NCI-H460 (cell line): ENCODE measurements around the gene TGM3. TPM values are rescaled to one million over a fixed set of nuclear protein-coding genes. Genes with fewer than 3 reads are reported as not detected.

Source experiments
- DNase-seq: peaks from one replicate; pipeline ENCODE4 v3.0.0-alpha.2; 2016; ENCODE audit warnings: low read depth; ENCODE audit errors: extremely low read depth
- total RNA-seq: library from RNA; depleted of rRNA; stranded (reverse); fragments of >200 nt; shearing (Covaris generic); gene quantifications from 2 replicates; pipeline ENCODE4 v1.2.3, GENCODE V29; 2014; rRNA removed

TGM3 gene
- total RNA-seq, 1 experiment from 2014 or later = 0.10 TPM

DNA sequence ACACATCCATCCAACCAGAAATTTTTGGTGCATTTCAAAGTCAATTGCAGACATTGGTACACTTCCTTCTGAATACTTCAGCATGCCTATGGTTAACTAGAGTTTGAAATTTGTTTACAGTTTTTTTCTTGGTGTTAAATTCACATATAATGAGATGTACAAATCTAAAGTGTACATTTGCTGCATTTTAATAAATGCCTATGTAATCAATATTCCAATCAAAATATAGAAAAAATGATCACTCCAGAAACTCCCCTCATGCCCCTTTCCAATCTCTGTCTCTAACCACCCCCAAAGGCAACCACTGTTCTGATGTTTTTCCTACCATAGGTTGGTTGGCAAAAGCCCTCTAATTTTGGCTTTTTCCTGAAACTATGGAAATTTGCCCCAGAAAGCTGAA lies 77.3 kb downstream of the TGM3 start:
- DNase-seq = no peak

DNA sequence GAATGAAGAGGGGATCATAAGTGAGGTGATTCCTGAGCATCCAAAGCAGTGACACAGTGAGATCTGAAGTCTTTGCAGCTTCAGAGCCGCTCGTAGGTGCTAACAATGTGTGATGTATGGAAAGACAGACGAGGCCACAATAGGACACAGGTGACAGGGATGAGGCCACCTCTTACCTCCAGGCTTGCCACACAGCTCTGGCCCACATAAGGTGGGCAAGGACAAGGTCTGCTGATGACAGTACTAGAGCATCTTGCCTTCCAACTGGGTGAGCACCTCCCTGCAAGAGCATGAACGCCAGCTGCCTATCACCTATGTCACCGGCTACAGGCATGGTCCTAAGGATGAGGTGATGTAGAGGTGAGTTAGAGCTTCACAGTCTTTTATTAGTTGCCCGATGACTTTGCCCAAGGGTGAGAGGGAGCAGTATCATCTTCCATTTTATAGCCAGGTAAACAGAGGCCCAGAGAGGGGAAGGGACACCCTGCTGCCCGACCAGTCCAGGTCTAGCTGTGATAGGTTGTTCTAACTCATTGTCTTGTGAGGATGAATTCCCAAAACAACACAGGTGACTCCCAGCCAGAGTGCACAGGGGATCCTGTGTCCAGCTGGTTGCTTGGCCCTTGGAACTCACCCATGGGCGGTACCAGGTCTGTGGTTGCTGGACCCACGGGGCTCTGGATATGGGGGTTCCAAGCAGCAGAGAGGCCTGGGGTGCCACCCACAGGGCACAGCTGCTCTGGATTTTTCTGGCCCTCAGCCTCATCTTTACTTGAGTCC lies 78.7 kb downstream of the TGM3 start:
- DNase-seq = no peak

DNA sequence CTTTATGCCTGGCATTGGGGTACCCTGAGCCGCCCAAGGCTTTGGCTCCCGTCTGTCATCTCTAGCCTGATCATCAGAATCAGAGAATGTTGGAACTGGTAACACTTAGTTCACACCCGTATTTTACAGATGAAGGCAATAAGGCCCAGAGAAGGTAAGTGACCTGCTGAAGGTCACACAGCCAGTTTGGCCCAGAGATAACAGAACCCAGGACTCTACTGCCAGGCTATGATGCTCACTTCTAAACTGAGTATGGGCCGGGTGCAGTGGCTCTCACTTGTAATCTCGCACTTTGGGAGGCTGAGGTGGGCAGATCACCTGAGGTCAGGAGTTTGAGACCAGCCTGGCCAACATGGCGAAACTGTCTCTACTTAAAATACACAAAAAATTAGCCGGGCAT lies 83.1 kb downstream of the TGM3 start:
- no peak for DNase-seq

GRCh38 chr20:2379511-2380229 lies 83.9 kb downstream of the TGM3 start:
- no peak for DNase-seq

GRCh38 chr20:2380601-2381000 lies 84.8 kb downstream of the TGM3 start, which contains the start of gene TGM6:
Gene TGM6, plus strand, starts transcription at chr20:2380901. Its CDS starts 68 bp downstream, at chr20:2380969.
- no peak for DNase-seq

DNA sequence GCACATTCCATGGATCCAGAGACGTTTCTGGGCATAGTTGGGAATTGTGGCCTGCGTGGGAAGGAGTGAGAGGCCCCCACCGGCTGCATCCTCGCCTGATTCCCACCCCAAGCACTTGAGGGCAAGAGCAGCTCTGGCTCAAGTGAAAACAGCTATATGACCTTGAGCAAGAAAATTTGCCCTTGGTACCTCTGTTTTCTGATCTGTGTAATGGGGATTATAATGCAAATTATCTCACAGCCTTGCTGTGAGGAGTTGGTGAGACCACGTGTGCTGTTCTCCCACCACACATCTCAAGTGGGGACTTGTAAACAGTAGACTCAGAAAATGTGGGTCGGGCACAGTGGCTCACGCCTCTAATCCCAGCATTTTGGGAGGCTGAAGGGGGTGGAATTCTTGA lies 85.5 kb downstream of the TGM3 start:
- DNase-seq = no peak

DNA sequence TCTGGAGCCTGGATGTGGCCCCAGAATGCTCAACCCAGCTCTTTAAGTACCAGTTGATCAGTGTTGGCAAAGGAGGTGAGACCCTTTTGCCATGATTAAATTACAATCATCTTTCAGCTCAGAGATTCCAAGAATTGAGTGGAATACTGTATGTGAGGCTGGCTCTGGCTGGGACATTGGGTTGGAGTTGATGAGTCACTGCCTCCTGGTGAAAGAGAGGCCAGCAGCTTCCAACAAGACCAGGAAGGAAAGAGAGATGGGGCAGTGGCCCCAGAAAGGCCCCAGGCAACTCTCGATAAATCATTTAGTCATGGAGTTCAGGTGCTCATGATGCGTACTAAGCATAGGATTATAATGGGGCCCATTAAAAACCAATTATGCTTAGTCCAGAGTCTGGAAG lies 87.0 kb downstream of the TGM3 start:
- DNase-seq = no peak

DNA sequence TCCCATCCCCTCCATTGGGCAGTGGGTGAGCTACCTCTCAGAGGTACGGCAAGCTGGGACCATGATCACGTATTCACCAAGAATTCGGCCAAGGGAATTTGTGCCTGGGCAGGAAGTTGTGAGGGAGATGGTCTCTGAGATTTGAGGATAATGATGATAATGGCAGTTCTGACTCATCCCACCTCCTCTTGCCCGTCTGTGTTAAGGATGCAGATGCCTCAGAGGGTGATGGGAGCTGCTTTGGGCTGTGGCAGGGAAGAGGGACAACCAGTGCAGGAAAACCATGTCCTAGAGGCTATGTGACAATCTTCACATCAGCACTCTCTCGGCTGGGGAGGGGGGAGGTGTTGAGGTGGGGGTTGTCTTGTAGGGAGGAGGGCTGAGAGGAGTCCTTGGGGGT lies 89.2 kb downstream of the TGM3 start:
- DNase-seq = no peak

DNA sequence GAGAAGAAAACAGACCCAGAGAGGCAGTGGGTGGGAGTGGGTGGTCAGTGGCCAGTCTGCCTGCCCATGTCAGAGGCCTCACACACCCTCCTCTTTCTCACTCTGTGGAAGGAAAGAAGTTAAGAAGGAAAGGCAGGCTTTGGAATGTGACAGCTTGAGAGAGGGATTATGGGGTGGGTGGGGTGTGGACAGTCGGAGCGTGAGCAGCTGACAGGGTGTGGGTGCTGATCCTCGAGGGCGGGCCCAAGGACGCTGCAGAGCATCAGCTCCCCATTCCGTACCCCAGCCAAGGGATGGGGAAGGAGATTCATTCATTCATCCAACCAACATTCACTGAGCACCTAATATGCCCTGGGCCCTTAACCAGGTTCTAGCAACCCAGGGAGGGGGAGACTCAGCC lies 89.7 kb downstream of the TGM3 start:
- DNase-seq = no peak

DNA sequence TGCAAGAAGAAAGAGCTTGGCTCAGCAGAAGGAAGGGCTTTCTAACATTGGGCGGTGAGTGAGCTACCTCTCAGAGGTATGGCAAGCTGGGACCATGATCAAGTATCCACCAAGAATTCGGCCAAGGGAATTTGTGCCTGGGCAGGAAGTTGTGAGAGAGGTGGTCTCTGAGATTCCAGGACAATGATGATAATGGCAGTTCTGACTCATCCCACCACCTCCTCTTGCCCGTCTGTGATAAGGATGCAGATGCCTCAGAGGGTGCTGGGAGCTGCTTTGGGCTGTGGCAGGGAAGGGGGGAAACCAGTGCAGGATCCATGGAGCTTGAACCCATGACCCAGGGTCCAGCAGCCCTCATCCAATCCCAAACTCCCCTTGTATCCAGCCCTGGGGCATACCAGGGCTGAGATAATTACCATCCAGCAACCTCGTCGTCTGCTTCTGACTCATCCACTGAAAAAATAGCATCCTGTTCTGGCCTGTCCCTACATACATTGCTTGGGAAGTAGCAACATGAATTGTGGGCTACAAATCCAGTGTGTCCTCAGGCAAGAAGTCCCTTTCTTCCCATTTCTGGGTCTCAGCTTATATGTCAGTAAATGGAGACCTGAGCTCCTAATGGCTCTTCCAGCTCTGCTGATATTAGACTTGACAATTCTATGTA lies 90.8 kb downstream of the TGM3 start:
- no peak for DNase-seq

GRCh38 chr20:2387180-2387577 lies 91.4 kb downstream of the TGM3 start:
- peak; percentile 24 for DNase-seq

DNA sequence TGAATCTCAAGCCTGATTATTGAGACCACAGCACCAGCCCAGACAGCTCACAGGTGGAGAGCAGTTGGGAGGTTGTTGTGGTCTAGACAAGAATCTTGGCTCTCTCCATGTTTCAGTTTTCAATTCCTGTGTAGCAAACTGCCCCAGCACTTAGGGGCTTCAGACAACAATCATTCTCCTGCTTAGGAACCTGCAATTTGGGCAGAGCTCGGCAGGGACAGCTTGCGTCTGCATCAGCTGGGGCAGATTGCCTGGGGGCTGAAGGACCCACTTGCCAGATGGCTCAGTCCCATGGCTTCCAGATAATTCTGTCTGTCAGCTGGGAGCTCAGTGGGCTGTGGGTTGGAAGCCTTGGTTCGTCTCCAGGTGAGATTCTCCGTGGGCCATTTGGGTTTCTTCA lies 91.8 kb downstream of the TGM3 start:
- no peak for DNase-seq

Other genes starting within 250 kb of the TGM3 start
- 21.8 and 23.5 TPM in 2 replicates for gene STK35, start 194.2 kb upstream of the TGM3 start, total RNA-seq
- gene TGM6, start 84.9 kb downstream of the TGM3 start, total RNA-seq = not detected in 2 replicates
- gene SNRPB, start 174.8 kb downstream of the TGM3 start, total RNA-seq = 577 and 607 TPM in 2 replicates
- gene ZNF343, start 212.9 kb downstream of the TGM3 start, total RNA-seq = 14.9 TPM in 2 replicates
- gene TMC2, start 240.6 kb downstream of the TGM3 start, total RNA-seq = not detected in 2 replicates